Bronchial epithelial cell (primary cell): ENCODE data around the gene EIF4G1. TPM values are rescaled to one million over a fixed set of nuclear protein-coding genes. Genes with fewer than 3 reads are reported as not detected.
"Not testable (repeated sequence)": the region's sequence is repeated elsewhere in the genome, so short reads cannot be mapped to it uniquely, and the experiment has no call there.

Experiments
- DNase-seq: peaks from one replicate; pipeline ENCODE4 v3.0.0-alpha.2; 2010; ENCODE audit warnings: low read depth
- FAIRE-seq: peaks from 2 replicates; lab custom pipeline; 2011; peaks lifted over from hg19 to GRCh38; lab: Jason Lieb, UNC
- H3K27me3 ChIP-seq: 2 replicates; pipeline ENCODE4 v1.5.1; 2011; ENCODE audit warnings: low read length; ENCODE audit not compliant: control insufficient read depth, insufficient read depth
- H3K36me3 ChIP-seq: 2 replicates; pipeline ENCODE4 v1.5.1; 2011; ENCODE audit warnings: low read length; ENCODE audit not compliant: control insufficient read depth, insufficient read depth
- H3K4me3 ChIP-seq: 2 replicates; pipeline ENCODE4 v1.5.1; 2011; ENCODE audit warnings: mild to moderate bottlenecking, low read depth, low read length, control low read depth
- total RNA-seq: library from RNA; depleted of rRNA; stranded (reverse); fragments of >200 nt; gene quantifications from 2 replicates; pipeline ENCODE4 v1.2.1, GENCODE V29; 2014
- TF ChIP-seq, protein P1 (sequence below): IDR thresholded peaks from 2 replicates; pipeline ENCODE4 v1.5.1; 2011; ENCODE audit warnings: mild to moderate bottlenecking, moderate library complexity, low read length, control low read depth, inconsistent platforms; ENCODE audit not compliant: insufficient read depth, severe bottlenecking

Gene EIF4G1
- total RNA-seq, 1 donor from 2014 or later = 244 TPM

DNA sequence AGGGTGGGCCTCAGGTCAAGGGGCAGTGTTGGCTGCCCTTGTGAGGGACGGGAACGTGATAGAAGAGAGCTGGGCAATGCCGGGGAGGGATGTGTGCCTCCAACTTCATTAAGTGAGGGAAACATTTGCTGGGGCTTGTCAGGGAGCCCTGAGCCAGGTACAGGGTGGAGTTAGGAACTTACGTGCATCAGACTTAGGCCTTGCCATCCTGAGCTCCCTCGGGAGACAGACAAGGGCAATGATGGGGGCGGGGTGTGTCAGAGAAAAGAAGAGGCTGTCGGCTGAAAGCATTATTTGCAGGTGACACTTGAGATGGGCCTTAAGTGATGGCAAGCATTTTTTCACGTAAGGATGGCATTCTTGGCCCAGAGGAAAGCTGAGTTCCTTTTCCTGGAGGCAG lies 24.6 kb downstream of the EIF4G1 start:
- TF ChIP-seq, protein P1, sequence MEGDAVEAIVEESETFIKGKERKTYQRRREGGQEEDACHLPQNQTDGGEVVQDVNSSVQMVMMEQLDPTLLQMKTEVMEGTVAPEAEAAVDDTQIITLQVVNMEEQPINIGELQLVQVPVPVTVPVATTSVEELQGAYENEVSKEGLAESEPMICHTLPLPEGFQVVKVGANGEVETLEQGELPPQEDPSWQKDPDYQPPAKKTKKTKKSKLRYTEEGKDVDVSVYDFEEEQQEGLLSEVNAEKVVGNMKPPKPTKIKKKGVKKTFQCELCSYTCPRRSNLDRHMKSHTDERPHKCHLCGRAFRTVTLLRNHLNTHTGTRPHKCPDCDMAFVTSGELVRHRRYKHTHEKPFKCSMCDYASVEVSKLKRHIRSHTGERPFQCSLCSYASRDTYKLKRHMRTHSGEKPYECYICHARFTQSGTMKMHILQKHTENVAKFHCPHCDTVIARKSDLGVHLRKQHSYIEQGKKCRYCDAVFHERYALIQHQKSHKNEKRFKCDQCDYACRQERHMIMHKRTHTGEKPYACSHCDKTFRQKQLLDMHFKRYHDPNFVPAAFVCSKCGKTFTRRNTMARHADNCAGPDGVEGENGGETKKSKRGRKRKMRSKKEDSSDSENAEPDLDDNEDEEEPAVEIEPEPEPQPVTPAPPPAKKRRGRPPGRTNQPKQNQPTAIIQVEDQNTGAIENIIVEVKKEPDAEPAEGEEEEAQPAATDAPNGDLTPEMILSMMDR = no peak
- H3K27me3 ChIP-seq = no peaks in the 10 kb centered on the region
- H3K4me3 ChIP-seq = peak overlapping the region; percentile 7
- no peak for FAIRE-seq
- H3K36me3 ChIP-seq = peaks cover 25% of the 10 kb centered on the region
- DNase-seq = peak; percentile 37

DNA sequence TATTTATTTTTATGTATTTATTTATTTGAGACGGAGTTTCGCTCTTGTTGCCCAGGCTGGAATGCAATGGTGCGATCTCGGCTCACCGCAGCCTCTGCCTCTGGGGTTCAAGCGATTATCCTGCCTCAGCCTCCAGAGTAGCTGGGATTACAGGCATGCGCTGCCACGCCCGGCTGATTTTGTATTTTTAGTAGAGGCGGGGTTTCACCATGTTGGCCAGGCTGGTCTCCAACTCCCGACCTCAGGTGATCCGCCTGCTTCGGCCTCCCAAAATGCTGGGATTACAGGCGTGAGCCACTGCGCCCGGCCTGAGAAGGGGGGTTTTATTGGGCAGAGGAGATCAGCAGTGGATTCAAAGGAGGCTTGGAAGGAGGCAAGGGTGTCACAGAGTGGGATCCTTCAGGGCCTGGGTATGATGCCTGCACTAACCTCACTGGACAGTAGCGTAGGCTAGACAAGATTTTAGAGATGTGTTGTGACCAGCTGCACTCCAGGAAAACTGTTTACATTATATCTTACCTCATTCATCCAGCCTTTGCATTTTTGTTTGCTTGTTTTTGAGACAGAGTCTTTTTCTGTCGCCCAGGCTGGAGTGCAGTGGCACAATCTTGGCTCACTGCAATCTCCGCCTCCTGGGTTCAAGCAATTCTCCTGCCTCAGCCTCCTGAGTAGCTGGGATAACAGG lies 25.2 kb downstream of the EIF4G1 start:
- H3K4me3 ChIP-seq, DNase-seq, H3K27me3 ChIP-seq, FAIRE-seq: not testable (repeated sequence)
- H3K36me3 ChIP-seq = peaks cover 27% of the 10 kb centered on the region

DNA sequence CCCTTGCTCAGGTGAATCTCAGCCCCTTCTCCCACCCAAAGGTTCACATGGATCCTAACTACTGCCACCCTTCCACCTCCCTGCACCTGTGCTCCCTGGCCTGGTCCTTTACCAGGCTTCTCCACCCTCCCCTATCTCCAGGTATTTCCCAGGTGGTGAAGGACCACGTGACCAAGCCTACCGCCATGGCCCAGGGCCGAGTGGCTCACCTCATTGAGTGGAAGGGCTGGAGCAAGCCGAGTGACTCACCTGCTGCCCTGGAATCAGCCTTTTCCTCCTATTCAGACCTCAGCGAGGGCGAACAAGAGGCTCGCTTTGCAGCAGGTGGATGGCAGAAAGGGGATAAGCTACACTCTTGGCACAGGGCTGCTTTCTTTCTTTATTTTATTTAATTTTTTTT lies 27.5 kb downstream of the EIF4G1 start:
- peaks cover 23% of the 10 kb centered on the region for H3K36me3 ChIP-seq
- H3K4me3 ChIP-seq = no peak overlapping the region
- no peaks in the 10 kb centered on the region for H3K27me3 ChIP-seq
- TF ChIP-seq, protein P1 = no peak
- DNase-seq (peak; percentile 84), FAIRE-seq (peak; percentile 85)

DNA sequence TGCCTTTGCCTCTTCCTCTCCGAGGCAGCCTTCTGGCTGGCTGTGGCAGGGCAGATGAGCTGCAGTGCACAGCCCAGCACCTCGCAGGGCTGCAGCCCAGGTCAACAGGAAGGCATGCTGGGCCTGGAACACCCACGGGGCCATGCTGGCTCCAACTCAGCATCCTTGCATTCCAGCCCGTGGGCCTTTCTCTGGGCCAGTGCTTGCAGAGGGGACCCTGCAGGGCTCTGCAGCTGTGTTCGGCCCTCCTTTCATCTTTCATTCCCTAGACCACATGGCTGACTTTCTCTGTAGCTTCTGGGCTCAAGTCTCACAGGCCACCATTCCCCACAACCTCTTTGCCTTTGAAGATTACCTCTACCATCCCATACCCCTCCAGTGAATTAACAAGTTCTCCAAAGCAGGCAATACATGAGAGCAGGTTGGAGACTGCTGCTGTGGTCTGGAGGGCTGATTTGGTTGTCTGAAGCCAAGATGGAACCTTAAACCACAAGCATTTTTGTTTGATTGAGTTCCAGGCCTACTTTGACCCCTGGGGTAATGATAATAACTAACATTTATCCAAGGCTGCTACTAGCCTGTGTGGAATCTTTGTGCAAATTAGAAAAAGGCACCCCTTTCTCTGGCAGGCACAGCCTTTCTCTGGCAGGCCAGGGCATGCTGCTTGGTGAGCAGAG lies 28.9 kb downstream of the EIF4G1 start:
- Histone ChIP-seq H3K36me3 (peaks cover 23% of the 10 kb centered on the region), H3K4me3 (no peak overlapping the region), H3K27me3 (no peaks in the 10 kb centered on the region)
- no peak for FAIRE-seq
- TF ChIP-seq, protein P1 = no peak
- no peak for DNase-seq

DNA sequence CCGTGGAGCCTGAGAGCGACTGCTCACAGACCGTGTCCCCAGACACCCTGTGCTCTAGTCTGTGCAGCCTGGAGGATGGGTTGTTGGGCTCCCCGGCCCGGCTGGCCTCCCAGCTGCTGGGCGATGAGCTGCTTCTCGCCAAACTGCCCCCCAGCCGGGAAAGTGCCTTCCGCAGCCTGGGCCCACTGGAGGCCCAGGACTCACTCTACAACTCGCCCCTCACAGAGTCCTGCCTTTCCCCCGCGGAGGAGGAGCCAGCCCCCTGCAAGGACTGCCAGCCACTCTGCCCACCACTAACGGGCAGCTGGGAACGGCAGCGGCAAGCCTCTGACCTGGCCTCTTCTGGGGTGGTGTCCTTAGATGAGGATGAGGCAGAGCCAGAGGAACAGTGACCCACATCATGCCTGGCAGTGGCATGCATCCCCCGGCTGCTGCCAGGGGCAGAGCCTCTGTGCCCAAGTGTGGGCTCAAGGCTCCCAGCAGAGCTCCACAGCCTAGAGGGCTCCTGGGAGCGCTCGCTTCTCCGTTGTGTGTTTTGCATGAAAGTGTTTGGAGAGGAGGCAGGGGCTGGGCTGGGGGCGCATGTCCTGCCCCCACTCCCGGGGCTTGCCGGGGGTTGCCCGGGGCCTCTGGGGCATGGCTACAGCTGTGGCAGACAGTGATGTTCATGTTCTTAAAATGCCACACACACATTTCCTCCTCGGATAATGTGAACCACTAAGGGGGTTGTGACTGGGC lies 30.3 kb downstream of the EIF4G1 start:
- no peak for FAIRE-seq
- Histone ChIP-seq H3K27me3 (no peaks in the 10 kb centered on the region), H3K36me3 (peaks cover 23% of the 10 kb centered on the region), H3K4me3 (no peak overlapping the region)
- TF ChIP-seq, protein P1 = no peak
- DNase-seq = no peak

DNA sequence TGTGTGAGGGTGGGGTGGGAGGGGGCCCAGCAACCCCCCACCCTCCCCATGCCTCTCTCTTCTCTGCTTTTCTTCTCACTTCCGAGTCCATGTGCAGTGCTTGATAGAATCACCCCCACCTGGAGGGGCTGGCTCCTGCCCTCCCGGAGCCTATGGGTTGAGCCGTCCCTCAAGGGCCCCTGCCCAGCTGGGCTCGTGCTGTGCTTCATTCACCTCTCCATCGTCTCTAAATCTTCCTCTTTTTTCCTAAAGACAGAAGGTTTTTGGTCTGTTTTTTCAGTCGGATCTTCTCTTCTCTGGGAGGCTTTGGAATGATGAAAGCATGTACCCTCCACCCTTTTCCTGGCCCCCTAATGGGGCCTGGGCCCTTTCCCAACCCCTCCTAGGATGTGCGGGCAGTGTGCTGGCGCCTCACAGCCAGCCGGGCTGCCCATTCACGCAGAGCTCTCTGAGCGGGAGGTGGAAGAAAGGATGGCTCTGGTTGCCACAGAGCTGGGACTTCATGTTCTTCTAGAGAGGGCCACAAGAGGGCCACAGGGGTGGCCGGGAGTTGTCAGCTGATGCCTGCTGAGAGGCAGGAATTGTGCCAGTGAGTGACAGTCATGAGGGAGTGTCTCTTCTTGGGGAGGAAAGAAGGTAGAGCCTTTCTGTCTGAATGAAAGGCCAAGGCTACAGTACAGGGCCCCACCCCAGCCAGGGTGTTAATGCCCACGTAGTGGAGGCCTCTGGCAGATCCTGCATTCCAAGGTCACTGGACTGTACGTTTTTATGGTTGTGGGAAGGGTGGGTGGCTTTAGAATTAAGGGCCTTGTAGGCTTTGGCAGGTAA lies 31.1 kb downstream of the EIF4G1 start:
- DNase-seq = peak; percentile 66
- H3K36me3 ChIP-seq = peaks cover 23% of the 10 kb centered on the region
- no peak overlapping the region for H3K4me3 ChIP-seq
- H3K27me3 ChIP-seq = no peaks in the 10 kb centered on the region
- TF ChIP-seq, protein P1 = peak; percentile 74
- no peak for FAIRE-seq
